Left lobe of liver (tissue), 2 donors: ENCODE measurements around the gene ZNF428. TPM values are rescaled to one million over a fixed set of nuclear protein-coding genes. Genes with fewer than 3 reads are reported as not detected.
A peak's percentile ranks its signal among the peaks of the same experiment; 100 is the strongest.
"Not testable (repeated sequence)": the region's sequence is repeated elsewhere in the genome, so short reads cannot be mapped to it uniquely, and the experiment has no call there.

Source experiments
- ATAC-seq: fragments of 200-7000 bp; cut with Tn5 transposase; one replicate; pipeline ENCODE4 v1.9.1; 2020; ENCODE audit warnings: mild to moderate bottlenecking, moderate library complexity
- DNase-seq: peaks from one replicate; pipeline ENCODE4 v3.0.0-alpha.2; 2020; ENCODE audit warnings: low spot score
- total RNA-seq: library from RNA; stranded (reverse); gene quantifications from one replicate; pipeline ENCODE4 v1.2.1, GENCODE V29; 2021
- donor health status: DM: no; HTN: no; CAD: no; lungs with moderate emphysema.
- donor health status: DM: no; HTN: yes; CAD: no.

The ZNF428 gene
- total RNA-seq, 1 donor from 2014 or later, result 15.7 TPM

DNA sequence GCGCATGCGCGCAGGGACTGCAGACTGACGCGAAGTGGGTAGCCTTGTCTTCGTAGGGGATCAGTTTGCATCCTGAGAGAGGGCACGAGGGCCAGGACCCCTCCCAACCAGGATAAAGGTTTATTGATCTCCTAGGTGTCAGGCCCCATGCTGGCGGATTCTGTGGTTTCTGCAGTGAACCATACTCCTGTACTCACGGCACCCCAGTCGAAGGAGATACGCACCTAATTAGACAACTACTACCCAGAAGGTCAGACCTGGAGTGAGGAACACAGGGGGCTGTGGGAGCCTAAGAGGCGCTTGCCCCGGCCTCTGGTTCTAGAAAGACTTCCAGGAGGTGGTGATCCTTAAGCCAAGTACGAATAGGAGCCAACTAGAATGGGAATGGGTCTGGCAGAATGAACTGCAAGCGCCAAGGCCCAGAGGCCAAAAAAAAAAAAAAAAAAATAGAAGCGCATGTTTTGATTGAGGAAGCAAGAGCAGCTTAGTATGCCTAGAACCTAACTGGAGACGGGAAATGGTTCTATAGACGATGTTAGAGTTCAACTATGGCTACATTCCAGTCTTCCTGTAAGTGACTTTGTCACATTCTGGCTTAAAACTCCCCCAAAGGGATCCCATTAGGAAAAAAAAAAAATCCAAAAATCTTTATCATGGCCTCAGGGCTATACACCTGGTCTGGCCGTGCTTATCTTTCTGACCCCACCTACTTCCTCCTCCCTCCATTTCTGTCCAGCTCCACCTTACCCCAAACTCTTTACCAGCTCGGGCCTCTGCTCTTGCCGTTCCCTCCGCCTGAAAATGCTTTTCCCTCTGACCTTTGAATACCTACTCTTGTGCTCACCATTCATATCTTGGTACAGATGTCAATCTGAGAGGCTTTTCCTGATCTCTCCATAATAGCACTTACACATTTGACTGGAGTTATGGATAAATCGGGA is 902 bp upstream of the ZNF428 start:
- ATAC-seq (no peak), DNase-seq (no peak)

DNA sequence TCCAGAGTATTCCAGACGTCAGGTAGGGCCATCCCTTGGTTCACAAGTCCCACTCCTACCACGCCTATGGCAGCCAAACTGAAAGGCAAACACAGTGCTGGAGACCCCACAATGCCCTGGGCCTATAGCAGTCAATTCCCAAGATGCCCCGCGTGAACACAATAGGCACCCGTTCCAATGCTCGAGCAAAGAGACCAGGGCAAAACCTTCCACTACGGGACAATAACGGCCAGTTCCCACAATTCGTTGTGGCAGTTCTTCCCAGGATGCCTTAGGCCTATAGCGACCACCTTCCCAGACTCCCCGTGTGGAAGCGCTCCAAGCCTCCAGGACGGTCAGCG is 538 bp downstream of the ZNF428 start:
- ATAC-seq (peak; percentile 56), DNase-seq (no peak)

GRCh38 chr19:43616954-43617353 is 2.5 kb downstream of the ZNF428 start:
- ATAC-seq (no peak), DNase-seq (no peak)

DNA sequence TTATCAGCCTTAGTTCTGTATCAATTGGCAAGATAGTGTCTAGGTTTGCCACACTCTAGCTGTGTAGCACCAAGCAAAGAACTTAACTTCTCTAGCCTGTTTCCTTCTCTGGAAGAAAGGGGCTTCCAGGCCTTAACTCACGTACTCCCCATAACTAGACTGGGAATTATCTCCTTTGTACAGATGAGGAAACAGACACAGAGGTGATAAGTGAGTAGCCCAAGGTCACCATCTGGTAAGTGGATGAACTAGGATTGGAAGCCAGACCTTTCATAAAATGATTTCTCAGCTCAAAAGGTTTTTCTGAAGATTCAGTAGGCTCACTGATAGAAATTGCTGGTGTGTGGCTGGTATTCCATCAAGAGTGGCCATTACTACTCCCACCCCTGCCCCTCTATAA is 3.1 kb downstream of the ZNF428 start:
- ATAC-seq (no peak), DNase-seq (no peak)

DNA sequence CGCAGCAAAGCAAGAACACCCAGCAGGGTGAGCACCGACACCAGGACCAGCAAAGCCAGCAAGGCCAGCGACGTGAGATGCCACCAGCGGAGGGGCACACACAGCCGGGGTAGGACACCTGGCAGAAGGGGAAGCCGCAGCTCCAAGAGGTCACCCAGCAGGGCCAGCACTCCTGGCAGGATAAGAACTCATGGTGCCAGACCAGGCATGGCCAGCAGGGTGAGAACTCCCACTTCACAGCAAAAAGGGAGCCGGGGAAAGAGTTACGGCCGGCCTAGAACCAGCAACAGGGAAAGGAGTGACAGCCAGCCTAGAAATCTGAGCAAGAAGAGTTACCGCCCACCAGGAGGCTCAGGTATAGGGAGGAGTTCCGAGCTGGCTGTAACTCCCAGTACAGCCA is 7.1 kb downstream of the ZNF428 start:
- ATAC-seq (no peak), DNase-seq (no peak)

GRCh38 chr19:43611788-43612187 is 7.6 kb downstream of the ZNF428 start, which contains the start of gene SRRM5:
SRRM5 (plus strand) TSS chr19:43612088; CDS start chr19:43612122, 34 bp downstream.
- ATAC-seq, result no peak
- DNase-seq, result no peak

DNA sequence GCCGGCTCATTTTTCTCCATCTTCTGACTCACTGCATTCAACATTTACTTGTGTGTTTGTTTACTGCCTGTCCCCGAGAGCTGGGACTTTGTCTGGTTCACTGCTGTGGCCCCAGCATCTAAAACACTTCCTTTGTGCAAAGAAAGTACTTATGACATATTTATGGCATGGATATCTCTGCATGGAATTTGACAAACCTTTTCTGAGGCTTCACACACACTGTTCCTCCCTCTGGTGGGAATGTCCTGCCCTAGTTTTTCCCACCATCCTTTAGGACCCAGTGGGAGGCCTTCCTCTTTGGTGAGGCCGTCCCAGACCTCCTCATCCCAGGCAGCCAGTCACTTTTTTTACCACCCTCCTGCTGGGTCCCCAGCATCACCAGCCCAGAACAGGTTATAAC is 8.9 kb downstream of the ZNF428 start:
- DNase-seq, result no peak

GRCh38 chr19:43609872-43610271 is 9.6 kb downstream of the ZNF428 start:
- ATAC-seq, result no peak

More for the DNA sequence above, 8.9 kb downstream of the ZNF428 start:
- ATAC-seq, result no peak

GRCh38 chr19:43607238-43608205 is 11.9 kb downstream of the ZNF428 start:
- ATAC-seq, result no peak
- no peak for DNase-seq

More at GRCh38 chr19:43609872-43610271, 9.6 kb downstream of the ZNF428 start:
- no peak for DNase-seq

GRCh38 chr19:43606569-43607229 is 12.7 kb downstream of the ZNF428 start:
- DNase-seq, result no peak
- ATAC-seq, result no peak

GRCh38 chr19:43605875-43606568 is 13.4 kb downstream of the ZNF428 start:
- DNase-seq, result no peak
- no peak for ATAC-seq

DNA sequence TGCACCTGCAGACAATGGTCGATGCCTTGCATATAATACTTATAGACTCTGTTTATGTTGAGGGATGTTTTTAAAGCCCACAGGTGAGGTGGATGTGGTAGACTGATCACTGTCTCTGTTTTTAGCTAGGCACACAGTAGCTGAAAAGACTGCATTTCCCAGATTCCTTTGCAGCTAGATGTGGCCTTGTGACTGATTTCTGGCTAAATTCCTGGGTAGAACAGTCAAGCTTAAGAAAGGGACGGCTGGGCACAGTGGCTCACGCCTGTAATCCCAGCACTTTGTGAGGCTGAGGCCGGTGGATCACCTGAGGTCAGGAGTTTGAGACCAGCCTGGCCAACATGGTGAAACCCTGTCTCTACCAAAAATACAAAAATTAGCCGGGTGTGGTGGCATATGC is 19.1 kb downstream of the ZNF428 start:
- ATAC-seq, DNase-seq: not testable (repeated sequence)

DNA sequence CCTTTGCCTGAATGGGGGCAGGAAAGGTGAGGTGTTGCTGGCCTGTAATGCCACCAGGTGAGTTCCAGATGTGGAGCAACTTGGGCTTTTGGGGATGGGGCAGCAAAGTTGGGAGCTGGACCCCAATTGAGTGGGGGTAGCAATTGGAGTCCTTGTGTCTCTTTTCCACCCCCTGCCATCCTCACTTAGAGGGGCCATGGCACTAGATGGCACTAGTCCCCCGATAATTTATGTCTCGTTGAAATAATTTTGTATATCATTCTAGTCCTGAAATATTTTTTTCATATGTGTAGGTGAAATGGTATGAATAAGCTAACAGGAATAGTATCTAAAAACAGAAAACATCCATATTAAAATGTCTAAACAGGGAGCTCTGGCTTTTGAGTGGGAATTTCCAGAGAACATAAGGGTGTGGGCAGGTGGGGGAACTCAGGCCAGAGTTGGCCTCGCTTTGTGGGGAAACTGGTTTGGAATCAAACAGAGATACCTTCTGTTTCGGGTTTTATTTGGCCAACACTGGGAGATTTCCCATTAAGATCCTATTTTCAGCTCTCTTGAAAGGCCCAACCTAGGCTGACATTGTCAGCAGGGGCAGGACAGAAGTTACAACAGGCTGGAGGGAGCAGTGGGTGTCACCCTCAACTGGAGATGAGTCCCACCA is 19.7 kb downstream of the ZNF428 start:
- DNase-seq (no peak), ATAC-seq (no peak)

DNA sequence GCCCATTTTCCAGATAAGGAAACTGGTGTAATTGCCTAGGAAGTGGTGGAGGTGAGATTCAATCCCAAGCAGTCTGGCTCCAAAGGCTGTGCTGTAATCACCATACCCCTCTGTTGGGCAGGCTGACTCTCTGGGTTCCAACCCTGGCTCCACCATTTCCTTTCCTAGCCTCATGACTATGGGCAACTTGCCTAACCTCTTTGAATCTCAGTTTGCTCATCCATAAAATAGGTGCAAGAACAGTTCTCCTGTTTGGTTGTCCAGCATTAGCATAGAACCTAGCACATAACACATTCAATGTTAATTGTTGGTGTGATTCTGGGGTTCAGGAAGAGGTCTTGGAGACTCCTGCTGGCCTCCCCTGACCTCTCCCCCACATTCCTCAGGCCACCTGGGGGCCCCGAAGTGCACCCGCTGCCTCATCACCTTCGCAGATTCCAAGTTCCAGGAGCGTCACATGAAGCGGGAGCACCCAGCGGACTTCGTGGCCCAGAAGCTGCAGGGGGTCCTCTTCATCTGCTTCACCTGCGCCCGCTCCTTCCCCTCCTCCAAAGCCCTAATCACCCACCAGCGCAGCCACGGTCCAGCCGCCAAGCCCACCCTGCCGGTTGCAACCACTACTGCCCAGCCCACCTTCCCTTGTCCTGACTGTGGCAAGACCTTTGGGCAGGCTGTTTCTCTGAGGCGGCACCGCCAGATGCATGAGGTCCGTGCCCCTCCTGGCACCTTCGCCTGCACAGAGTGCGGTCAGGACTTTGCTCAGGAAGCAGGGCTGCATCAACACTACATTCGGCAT is 20.8 kb downstream of the ZNF428 start:
- DNase-seq, result no peak
- ATAC-seq, result no peak

GRCh38 chr19:43597876-43598275 is 21.6 kb downstream of the ZNF428 start:
- no peak for DNase-seq
- ATAC-seq, result no peak

GRCh38 chr19:43596842-43597461 is 22.5 kb downstream of the ZNF428 start:
- ATAC-seq (no peak), DNase-seq (no peak)

DNA sequence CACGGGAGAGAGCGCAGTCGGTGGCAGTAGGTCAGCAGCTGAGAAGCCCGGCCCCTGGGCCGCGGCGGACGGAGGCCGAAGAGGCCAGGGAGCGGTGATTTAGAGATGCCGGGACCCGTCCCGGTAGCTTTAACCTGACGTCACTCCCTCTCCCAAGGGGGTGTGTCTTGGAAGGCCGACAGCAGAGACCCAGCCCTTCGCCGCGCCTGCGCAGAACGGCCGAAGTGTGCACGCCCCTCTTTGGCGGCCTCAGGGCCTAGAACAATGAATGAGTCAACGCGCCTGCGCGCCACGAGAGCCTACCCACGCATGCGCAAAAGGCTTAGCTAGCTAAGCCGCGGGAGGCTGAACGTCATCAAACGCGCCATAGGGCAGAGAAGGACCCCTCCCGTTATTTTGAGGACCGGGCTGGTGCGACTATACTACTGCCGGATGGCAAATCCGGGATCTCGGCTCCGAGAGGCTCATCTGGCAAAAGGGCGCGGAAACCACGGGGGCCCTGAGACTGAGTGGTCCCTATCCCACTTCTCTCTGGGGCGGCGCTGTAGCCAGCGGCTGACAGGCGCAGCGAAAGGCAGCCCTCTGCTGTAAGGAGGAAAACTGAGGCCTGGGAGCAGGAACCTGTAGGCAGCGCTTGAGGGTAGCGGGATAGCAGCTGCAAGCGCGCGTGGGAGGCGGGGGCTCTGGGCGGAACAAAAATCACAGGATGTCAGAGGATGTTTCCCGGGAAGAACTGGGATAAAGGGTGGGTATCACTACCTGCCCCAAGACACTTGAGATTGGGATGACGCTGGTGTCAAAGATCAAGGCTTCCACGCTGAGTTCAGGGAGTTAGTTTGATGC is 23.2 kb downstream of the ZNF428 start, which contains the start of the genes IRGQ and ZNF576:
Gene IRGQ, minus strand, starts transcription at position 136 of the 843 bp plus-strand sequence. CDS start 796 bp downstream, outside the sequence.
Gene ZNF576, plus strand, starts transcription at position 597 of the 843 bp plus-strand sequence. CDS start 514 bp downstream, outside the sequence.
- ATAC-seq (peak; percentile 91), DNase-seq (peak; percentile 100)
